Glutamatergic neuron (in vitro differentiated cells): ENCODE results near the gene KCNJ4. TPM values are rescaled to one million over a fixed set of nuclear protein-coding genes. Genes with fewer than 3 reads are reported as not detected.

Source experiments
- DNase-seq: peaks from one replicate; pipeline ENCODE4 v3.0.0; 2022
- H3K27ac Mint-ChIP-seq: one replicate; pipeline ENCODE4 v1.8.0; 2020; ENCODE audit warnings: mild to moderate bottlenecking, mixed read lengths, inconsistent platforms; ENCODE audit not compliant: unreplicated experiment
- H3K27me3 Mint-ChIP-seq: one replicate; pipeline ENCODE4 v1.8.0; 2020; ENCODE audit warnings: mild to moderate bottlenecking, moderate library complexity, mixed read lengths, inconsistent platforms; ENCODE audit not compliant: unreplicated experiment
- H3K36me3 Mint-ChIP-seq: one replicate; pipeline ENCODE4 v1.8.0; 2020; ENCODE audit warnings: mild to moderate bottlenecking, mixed read lengths, inconsistent platforms; ENCODE audit not compliant: unreplicated experiment
- H3K4me1 Mint-ChIP-seq: one replicate; pipeline ENCODE4 v1.8.0; 2020; ENCODE audit warnings: mild to moderate bottlenecking, low read depth, mixed read lengths, inconsistent platforms; ENCODE audit not compliant: unreplicated experiment
- H3K4me3 Mint-ChIP-seq: one replicate; pipeline ENCODE4 v1.8.0; 2020; ENCODE audit warnings: mild to moderate bottlenecking, mixed read lengths, inconsistent platforms; ENCODE audit not compliant: unreplicated experiment
- H3K9me3 Mint-ChIP-seq: one replicate; pipeline ENCODE4 v1.8.0; 2020; ENCODE audit warnings: mild to moderate bottlenecking, moderate library complexity, mixed read lengths, inconsistent platforms; ENCODE audit not compliant: unreplicated experiment
- total RNA-seq: library from RNA; stranded (reverse); fragmentation: NEBNext Ultra II Directional; extraction: Animal tissue kit (Norgen Biotek cat#: 25700); gene quantifications from one replicate; pipeline ENCODE4 v1.2.1, GENCODE V29; 2021; ENCODE audit not compliant: unreplicated experiment
- TF ChIP-seq, protein P1 (sequence below): fragments of 200-600 bp; sonication (generic); IDR thresholded peaks from one replicate; pipeline ENCODE4 v1.5.0; 2021; ENCODE audit not compliant: partially characterized antibody, unreplicated experiment

KCNJ4 gene
- total RNA-seq, 1 donor from 2014 or later = 0.86 TPM

DNA sequence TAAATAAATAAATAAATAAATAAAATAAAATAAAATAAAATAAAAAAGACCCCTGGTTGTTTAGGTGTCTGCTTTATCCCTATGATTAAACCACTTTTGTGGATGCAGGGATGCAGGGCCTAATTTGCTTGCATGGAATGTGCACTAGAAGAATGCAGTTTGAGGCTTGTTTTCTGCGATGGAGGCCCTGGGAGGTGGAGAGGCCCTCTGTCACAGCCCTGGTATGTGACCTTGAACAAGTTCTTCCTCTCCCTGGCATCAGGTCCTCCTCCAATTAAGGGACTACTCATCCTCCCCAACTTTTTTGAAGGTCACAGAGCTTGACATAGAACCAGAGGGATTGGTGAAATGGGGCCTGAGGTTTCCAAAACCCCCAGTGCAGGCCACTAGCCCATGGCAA is 22.7 kb downstream of the KCNJ4 start:
- Mint-ChIP-seq H3K27ac (no peak overlapping the region), H3K4me3 (no peak overlapping the region), H3K27me3 (no peaks in the 10 kb centered on the region), H3K4me1 (peaks cover 2% of the 10 kb centered on the region), H3K9me3 (no peaks in the 10 kb centered on the region), H3K36me3 (no peaks in the 10 kb centered on the region)
- no peak for DNase-seq
- TF ChIP-seq, protein P1, sequence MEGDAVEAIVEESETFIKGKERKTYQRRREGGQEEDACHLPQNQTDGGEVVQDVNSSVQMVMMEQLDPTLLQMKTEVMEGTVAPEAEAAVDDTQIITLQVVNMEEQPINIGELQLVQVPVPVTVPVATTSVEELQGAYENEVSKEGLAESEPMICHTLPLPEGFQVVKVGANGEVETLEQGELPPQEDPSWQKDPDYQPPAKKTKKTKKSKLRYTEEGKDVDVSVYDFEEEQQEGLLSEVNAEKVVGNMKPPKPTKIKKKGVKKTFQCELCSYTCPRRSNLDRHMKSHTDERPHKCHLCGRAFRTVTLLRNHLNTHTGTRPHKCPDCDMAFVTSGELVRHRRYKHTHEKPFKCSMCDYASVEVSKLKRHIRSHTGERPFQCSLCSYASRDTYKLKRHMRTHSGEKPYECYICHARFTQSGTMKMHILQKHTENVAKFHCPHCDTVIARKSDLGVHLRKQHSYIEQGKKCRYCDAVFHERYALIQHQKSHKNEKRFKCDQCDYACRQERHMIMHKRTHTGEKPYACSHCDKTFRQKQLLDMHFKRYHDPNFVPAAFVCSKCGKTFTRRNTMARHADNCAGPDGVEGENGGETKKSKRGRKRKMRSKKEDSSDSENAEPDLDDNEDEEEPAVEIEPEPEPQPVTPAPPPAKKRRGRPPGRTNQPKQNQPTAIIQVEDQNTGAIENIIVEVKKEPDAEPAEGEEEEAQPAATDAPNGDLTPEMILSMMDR = no peak

DNA sequence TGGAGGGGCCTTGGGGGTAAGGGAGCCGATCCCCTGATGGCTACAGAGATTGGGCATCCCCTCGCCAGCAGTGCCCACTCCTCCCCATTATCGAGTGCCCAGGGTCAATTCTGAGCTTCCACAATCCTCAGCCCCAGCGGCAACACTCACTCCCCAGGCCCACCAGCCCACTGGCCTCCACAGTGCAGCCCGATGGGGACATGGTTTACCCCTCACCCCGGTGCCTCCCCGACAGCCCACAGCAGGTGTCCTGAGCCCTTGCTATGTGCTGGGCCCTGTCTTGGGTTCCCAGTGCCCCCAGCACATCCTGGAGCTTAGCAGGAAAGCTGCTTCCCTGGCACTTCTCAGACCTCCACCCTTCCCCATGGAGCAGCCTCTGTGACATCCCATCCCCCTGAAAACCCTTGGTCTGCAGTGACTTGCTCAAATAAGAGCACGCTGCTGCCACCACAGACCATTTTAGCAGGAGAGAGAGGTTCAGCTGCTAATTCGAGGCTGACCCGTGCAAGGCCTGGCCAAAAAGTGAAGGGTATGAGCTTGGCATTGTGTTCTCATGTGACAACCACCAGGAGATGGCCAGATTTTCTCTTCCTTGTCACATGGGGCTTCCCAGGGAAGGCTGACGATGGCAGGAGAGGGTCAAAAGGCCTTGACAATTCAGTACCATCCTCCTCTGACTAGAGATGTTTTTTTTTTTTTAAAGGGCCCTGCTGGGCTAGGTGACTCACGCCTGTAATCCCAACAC is 23.6 kb downstream of the KCNJ4 start:
- Mint-ChIP-seq H3K27me3 (no peaks in the 10 kb centered on the region), H3K9me3 (no peaks in the 10 kb centered on the region), H3K27ac (no peak overlapping the region), H3K36me3 (no peaks in the 10 kb centered on the region), H3K4me1 (peaks cover 2% of the 10 kb centered on the region), H3K4me3 (no peak overlapping the region)
- DNase-seq = no peak
- TF ChIP-seq, protein P1 = no peak

DNA sequence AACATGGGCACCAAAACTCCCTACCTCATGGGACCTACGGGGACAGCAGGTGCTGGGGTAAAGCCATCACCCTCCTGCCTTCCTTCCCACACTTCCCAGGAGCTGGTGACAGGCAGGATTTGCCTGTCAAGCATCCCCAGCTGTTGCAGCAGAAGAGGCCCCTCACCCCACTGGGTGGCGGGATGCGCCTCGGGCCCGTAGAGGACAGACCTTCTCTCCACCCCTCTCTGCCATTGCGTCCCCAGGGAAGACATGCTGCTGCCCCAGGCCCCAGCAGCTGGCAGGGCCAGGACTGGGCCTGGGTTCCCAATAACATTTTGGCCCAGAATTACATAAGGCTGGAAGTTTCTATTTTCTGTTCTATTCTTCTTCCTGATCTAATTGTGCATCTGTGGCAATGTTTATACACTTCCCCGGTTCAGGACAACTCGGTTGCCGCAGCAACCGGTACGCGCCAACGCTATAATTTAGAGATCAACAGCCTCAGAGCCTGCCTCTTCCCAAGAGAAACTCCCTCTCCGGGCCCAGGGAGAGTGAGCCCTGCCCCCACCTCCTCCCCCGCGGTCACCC is 25.4 kb downstream of the KCNJ4 start:
- TF ChIP-seq, protein P1 = no peak
- Mint-ChIP-seq H3K9me3 (no peaks in the 10 kb centered on the region), H3K4me1 (peaks cover 2% of the 10 kb centered on the region), H3K27ac (no peak overlapping the region), H3K4me3 (no peak overlapping the region), H3K27me3 (no peaks in the 10 kb centered on the region), H3K36me3 (no peaks in the 10 kb centered on the region)
- peak; percentile 42 for DNase-seq

DNA sequence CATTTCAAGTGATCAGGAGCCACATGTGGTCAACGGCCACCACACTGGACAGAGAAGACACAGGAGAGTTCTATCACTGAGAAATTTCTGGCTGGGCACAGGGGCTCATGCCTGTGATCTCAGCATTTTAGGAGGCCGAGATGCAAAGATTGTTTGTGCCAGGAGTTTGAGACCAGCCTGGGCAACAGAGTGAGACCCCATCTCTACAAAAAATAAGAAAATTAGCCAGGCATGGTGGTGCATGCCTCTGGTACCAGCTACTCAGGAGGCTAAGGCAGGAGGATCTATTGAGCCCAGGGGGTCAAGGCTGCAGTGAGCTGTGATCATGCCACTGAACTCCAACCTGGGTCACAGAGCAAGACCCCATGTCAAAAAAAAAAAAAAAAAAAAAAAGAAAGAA is 26.3 kb downstream of the KCNJ4 start:
- H3K4me3 Mint-ChIP-seq = no peak overlapping the region
- no peaks in the 10 kb centered on the region for H3K9me3 Mint-ChIP-seq
- TF ChIP-seq, protein P1 = no peak
- no peak for DNase-seq
- peaks cover 2% of the 10 kb centered on the region for H3K4me1 Mint-ChIP-seq
- H3K27ac Mint-ChIP-seq = no peak overlapping the region
- no peaks in the 10 kb centered on the region for H3K36me3 Mint-ChIP-seq
- H3K27me3 Mint-ChIP-seq = no peaks in the 10 kb centered on the region

DNA sequence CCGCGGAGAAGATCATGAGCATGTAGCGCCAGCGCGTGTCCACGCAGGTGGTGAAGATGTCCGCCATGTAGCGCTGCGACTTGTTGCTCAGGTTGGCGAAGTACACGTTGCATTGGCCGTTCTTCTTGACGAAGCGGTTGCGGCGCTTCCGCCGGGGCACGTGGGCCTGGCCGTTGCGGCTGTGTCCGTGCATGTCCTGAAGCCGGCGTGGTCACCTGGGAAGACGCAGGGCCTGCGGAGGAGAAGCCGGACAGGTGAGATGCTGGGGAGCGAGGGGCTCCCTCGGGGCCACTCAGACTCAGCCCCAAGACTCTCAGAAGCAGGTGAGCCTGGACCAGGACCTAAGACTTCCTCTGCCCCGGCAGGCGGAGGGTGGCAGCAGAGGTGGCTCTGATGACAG is 27.1 kb downstream of the KCNJ4 start:
- no peak for DNase-seq
- no peaks in the 10 kb centered on the region for H3K9me3 Mint-ChIP-seq
- H3K4me3 Mint-ChIP-seq = no peak overlapping the region
- TF ChIP-seq, protein P1 = no peak
- peaks cover 2% of the 10 kb centered on the region for H3K4me1 Mint-ChIP-seq
- H3K36me3 Mint-ChIP-seq = no peaks in the 10 kb centered on the region
- no peak overlapping the region for H3K27ac Mint-ChIP-seq
- H3K27me3 Mint-ChIP-seq = no peaks in the 10 kb centered on the region
